B cell (primary cell): Measurements from ENCODE around the gene ISG15. TPM values are rescaled to one million over a fixed set of nuclear protein-coding genes. Genes with fewer than 3 reads are reported as not detected.

Source experiments
- ATAC-seq: fragments of 200-7000 bp; cut with Tn5 transposase; one replicate; pipeline ENCODE4 v1.10.0; 2021; ENCODE audit warnings: low read depth, mild to moderate bottlenecking, moderate number of reproducible peaks, moderate library complexity
- CTCF ChIA-PET: fragments of 350-600 bp; sonication (Branson Sonifier 250); formaldehyde crosslinking; loops from one replicate; lab custom pipeline; 2021; ENCODE audit warnings: antibody characterized with exemption, inconsistent platforms; lab: Charles Lee
- POLR2A ChIA-PET: fragments of 350-600 bp; sonication (Branson Sonifier 250); formaldehyde crosslinking; loops from one replicate; lab custom pipeline; 2021; ENCODE audit warnings: antibody characterized with exemption; lab: Charles Lee
- DNase-seq: peaks from one replicate; pipeline ENCODE4 v3.0.0; 2013
- H2AFZ ChIP-seq: 2 replicates; pipeline ENCODE4 v1.6.1; 2012; ENCODE audit warnings: mild to moderate bottlenecking, low read depth, low read length; ENCODE audit not compliant: insufficient read depth, poor library complexity, severe bottlenecking
- H3K27ac ChIP-seq, 2 donors: 1 replicate in 1 of 2; 2 replicates in 1 of 2; pipeline ENCODE4 v1.5.1; 2012 to 2013; ENCODE audit warnings: low read length in 2 of 2, mild to moderate bottlenecking in 2 of 2, moderate library complexity in 1 of 2
- H3K27me3 ChIP-seq, 4 experiments: fragments of 200-600 bp in 1 of 4; sonication (generic) in 1 of 4; replicated peaks in 1 of 4; 1 replicate in 2 of 4; 2 replicates in 2 of 4; pipeline versions ENCODE4 v1.6.1 to v1.7.0; 2013 to 2016; ENCODE audit warnings: low read length in 3 of 4, mild to moderate bottlenecking in 2 of 4, mixed read lengths in 1 of 4, moderate library complexity in 1 of 4; ENCODE audit not compliant: insufficient read depth in 4 of 4, control insufficient read depth in 3 of 4; ENCODE audit errors: control extremely low read depth in 1 of 4
- H3K36me3 ChIP-seq, 2 experiments: replicated peaks in 1 of 2; 1 replicate in 1 of 2; 2 replicates in 1 of 2; pipeline versions ENCODE4 v1.6.1 to v1.7.1; 2013; ENCODE audit warnings: low read length in 1 of 2; ENCODE audit not compliant: insufficient read depth in 2 of 2, control insufficient read depth in 1 of 2; ENCODE audit errors: control extremely low read depth in 1 of 2, extremely low read depth in 1 of 2
- H3K4me1 ChIP-seq, 2 donors: fragments of 200-600 bp in 1 of 2; sonication (generic) in 1 of 2; 1 replicate in 1 of 2; 2 replicates in 1 of 2; pipeline versions ENCODE4 v1.5.1 to v1.6.1; 2013 to 2017; ENCODE audit warnings: low read length in 2 of 2; ENCODE audit not compliant: control insufficient read depth in 2 of 2, insufficient read depth in 2 of 2
- H3K4me2 ChIP-seq: replicated peaks from 2 replicates; pipeline ENCODE3; 2012; ENCODE audit warnings: mild to moderate bottlenecking, low read depth, low read length; ENCODE audit not compliant: poor library complexity, severe bottlenecking
- H3K4me3 ChIP-seq, 5 experiments: fragments of 200-600 bp in 1 of 5; sonication (generic) in 1 of 5; 1 replicate in 3 of 5; 2 replicates in 2 of 5; pipeline versions ENCODE4 v1.5.1 to v1.7.0; 2011 to 2016; ENCODE audit warnings: low read length in 4 of 5, mild to moderate bottlenecking in 4 of 5, low read depth in 2 of 5, control low read depth in 1 of 5, moderate library complexity in 1 of 5; ENCODE audit not compliant: insufficient read depth in 1 of 5; ENCODE audit errors: control extremely low read depth in 1 of 5, extremely low read depth in 1 of 5
- H3K79me2 ChIP-seq: fragments of 200-600 bp; sonication (generic); one replicate; pipeline ENCODE4 v1.6.0; 2016; ENCODE audit warnings: low read length; ENCODE audit not compliant: control insufficient read depth, insufficient read depth
- H3K9ac ChIP-seq: fragments of 200-600 bp; sonication (generic); 2 replicates; pipeline ENCODE4 v1.6.1; 2017; ENCODE audit warnings: mild to moderate bottlenecking, low read length, moderate library complexity
- H3K9me3 ChIP-seq, 3 donors: one replicate each; pipeline versions ENCODE4 v1.6.1 to v1.7.1; 2013; ENCODE audit warnings: low read length in 2 of 3; ENCODE audit not compliant: control insufficient read depth in 2 of 3, insufficient read depth in 1 of 3; ENCODE audit errors: control extremely low read depth in 1 of 3
- H4K20me1 ChIP-seq: 2 replicates; pipeline ENCODE4 v1.6.0; 2012; ENCODE audit warnings: mild to moderate bottlenecking, low read length; ENCODE audit not compliant: insufficient read depth, control insufficient read depth, poor library complexity, severe bottlenecking
- H3K27ac Mint-ChIP-seq: one replicate; pipeline ENCODE4 v1.8.0; 2021; ENCODE audit warnings: mixed read lengths
- H3K27me3 Mint-ChIP-seq: one replicate; pipeline ENCODE4 v1.8.0; 2021; ENCODE audit warnings: mixed read lengths
- H3K4me1 Mint-ChIP-seq: one replicate; pipeline ENCODE4 v1.8.0; 2021; ENCODE audit warnings: mixed read lengths
- H3K4me3 Mint-ChIP-seq: one replicate; pipeline ENCODE4 v1.8.0; 2021; ENCODE audit warnings: mixed read lengths
- H3K9me3 Mint-ChIP-seq: one replicate; pipeline ENCODE4 v1.8.0; 2022; ENCODE audit warnings: mixed read lengths; ENCODE audit not compliant: insufficient read depth
- EZH2 ChIP-seq: IDR thresholded peaks from 2 replicates; pipeline ENCODE4 v1.6.1; 2012; ENCODE audit warnings: borderline replicate concordance, low read depth, mild to moderate bottlenecking, moderate library complexity, low read length; ENCODE audit not compliant: insufficient read depth, poor library complexity, severe bottlenecking
- WGBS: methylation state at CpG from one replicate; pipeline ENCODE4 v1.1.5; 2013; ENCODE audit warnings: missing lambda C conversion rate; ENCODE audit not compliant: insufficient coverage; 5-methylcytosine and 5-hydroxymethylcytosine counted together
- intact Hi-C: fragments of 100-400 bp; cut with micrococcal nuclease; formaldehyde crosslinking; loops from one replicate; pipeline ENCODE4 v1.10.0; 2022
- polyA plus RNA-seq: library from polyadenylated mRNA; depleted of rRNA; stranded (reverse); fragments of >200 nt; gene quantifications from 2 replicates; pipeline ENCODE4 v1.2.3, GENCODE V29; 2012
- total RNA-seq, 2 donors: library from RNA; stranded (reverse); fragments of 120-200 nt in 1 of 2; gene quantifications; 1 replicate in 1 of 2; 2 replicates in 1 of 2; pipeline versions ENCODE4 v1.2.3 to v1.2.4, GENCODE V29; 2013 to 2022
- TF ChIP-seq, protein P1 (sequence below): fragments of 200-600 bp; IDR thresholded peaks from one replicate; pipeline ENCODE4 v1.8.0; 2022; ENCODE audit warnings: antibody characterized with exemption, mild to moderate bottlenecking

ISG15 gene
- total and polyA plus RNA-seq, 2 donors (not counting 1 experiment from before 2014, with no cell fraction given): 28.3 to 91.4 TPM

DNA sequence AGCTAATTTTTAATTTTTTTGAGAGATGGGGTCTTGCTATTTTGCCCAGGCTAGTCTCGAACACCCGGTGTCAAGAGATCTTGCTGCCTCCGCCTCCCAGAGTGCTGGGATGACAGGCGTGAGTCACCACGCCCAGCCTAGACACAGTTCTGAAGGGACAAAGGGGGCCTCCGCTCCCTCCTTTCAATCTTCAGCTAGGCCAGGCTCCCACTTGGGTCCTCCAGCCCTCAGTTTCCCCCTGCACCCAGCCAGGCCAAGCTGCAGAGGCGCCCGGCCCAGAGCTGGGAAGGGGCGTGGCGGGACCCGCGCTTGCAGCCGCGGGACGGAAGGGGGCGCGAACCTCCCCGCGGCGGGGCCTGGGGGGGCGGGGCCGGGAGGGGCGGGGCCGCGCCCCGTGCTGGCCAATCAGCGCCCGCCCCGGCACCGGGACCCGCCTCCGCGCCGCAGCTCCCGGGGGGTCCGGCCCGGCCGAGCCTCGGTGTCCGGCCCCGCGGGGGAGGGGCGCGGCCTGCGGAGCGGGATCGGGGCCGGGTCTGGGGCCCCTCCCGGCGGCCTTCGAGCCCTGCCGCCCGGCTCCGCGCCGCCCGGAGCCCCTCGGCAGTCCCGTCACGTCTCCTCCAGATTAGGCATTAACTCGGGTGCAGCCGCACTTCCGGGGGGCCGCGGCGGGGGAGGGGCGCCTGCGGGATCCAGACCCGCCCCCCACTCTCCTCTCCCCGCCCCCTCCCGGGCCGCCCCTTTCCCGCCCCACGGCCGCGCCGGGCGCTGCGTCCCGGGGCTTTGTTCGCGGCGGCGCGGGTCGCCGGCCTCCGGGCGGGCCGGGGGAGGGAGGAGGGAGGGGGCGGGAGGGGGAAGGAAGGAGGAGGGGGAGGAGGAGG lies 6.1 kb downstream of the ISG15 start:
- H3K79me2 ChIP-seq: peaks cover 11% of the 10 kb centered on the region
- peaks cover 10 to 28% of the 10 kb centered on the region in 2 donors for H3K4me1 ChIP-seq
- H3K27me3 Mint-ChIP-seq: no peaks in the 10 kb centered on the region
- peaks cover 0 to 20% (median 6%) of the 10 kb centered on the region in 4 experiments for H3K27me3 ChIP-seq
- H3K9me3 Mint-ChIP-seq: no peaks in the 10 kb centered on the region
- no peaks in the 10 kb centered on the region for H4K20me1 ChIP-seq
- peak overlapping the region; percentile 73 for H3K4me3 Mint-ChIP-seq
- TF ChIP-seq, protein P1, sequence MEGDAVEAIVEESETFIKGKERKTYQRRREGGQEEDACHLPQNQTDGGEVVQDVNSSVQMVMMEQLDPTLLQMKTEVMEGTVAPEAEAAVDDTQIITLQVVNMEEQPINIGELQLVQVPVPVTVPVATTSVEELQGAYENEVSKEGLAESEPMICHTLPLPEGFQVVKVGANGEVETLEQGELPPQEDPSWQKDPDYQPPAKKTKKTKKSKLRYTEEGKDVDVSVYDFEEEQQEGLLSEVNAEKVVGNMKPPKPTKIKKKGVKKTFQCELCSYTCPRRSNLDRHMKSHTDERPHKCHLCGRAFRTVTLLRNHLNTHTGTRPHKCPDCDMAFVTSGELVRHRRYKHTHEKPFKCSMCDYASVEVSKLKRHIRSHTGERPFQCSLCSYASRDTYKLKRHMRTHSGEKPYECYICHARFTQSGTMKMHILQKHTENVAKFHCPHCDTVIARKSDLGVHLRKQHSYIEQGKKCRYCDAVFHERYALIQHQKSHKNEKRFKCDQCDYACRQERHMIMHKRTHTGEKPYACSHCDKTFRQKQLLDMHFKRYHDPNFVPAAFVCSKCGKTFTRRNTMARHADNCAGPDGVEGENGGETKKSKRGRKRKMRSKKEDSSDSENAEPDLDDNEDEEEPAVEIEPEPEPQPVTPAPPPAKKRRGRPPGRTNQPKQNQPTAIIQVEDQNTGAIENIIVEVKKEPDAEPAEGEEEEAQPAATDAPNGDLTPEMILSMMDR: peak; percentile 47
- TF ChIP-seq EZH2: no peak
- 3% methylated on average over 60 of the region's 91 CpGs for WGBS
- no peak overlapping the region for H3K27ac ChIP-seq
- ATAC-seq (peak; percentile 91), DNase-seq (peak; percentile 89)
- H3K36me3 ChIP-seq: no peaks in the 10 kb centered on the region
- H3K27ac Mint-ChIP-seq: peak overlapping the region; percentile 67
- H3K4me2 ChIP-seq: peak overlapping the region; percentile 78
- peaks cover 9% of the 10 kb centered on the region for H3K4me1 Mint-ChIP-seq
- H3K9ac ChIP-seq: no peak overlapping the region
- ChIA-PET POLR2A (interaction anchor here (0.5 to 1.0 kb wide), 3 partner anchors 19 to 115 kb away, joined by 3 to 5 read pairs (median 3); no protein-coding TSS in a partner anchor), CTCF (interaction anchor here (0.6 to 3.2 kb wide), 10 partner anchors 13 to 356 kb away, joined by 3 to 17 read pairs (median 5); partner anchors contain the start of gene AURKAIP1)
- intact Hi-C loops: loop anchor here (1.0 to 10.0 kb wide), 4 partner anchors 14 to 97 kb away; partner anchors contain the start of genes C1orf159 and HES4
- H2AFZ ChIP-seq: peak overlapping the region; percentile 38
- peak overlapping the region in 4 of 5 experiments; percentile 13 to 53 (median 44) for H3K4me3 ChIP-seq
- H3K9me3 ChIP-seq: no peaks in the 10 kb centered on the region
